HS-27A (cell line): Measurements from ENCODE around the gene WASF2.
"Not testable (repeated sequence)": the region's sequence is repeated elsewhere in the genome, so short reads cannot be mapped to it uniquely, and the experiment has no call there.

Source experiments
- DNase-seq: peaks from one replicate; pipeline ENCODE4 v3.0.0-alpha.2; 2012; ENCODE audit warnings: low read depth, missing footprints

WASF2 gene

DNA sequence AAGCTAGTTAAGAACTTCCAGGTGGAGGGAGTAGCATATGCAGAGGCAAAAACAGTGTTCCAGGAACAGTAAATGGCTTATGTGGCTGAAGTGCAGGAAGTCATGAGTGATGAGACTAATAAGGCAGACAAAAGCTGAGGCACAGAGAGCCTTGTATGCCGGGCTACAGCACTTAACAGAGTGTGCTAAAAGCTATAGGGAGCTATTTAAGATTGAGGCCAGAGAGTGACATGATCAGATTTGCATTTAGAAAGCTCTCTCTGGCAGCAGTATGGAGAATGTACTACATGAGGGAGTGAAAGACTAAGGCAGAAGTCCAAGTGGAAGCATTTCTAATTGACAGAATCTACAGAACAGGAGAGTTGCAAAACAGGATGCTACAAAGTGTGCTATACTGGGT, 38.6 kb downstream of the WASF2 start:
- no peak for DNase-seq

DNA sequence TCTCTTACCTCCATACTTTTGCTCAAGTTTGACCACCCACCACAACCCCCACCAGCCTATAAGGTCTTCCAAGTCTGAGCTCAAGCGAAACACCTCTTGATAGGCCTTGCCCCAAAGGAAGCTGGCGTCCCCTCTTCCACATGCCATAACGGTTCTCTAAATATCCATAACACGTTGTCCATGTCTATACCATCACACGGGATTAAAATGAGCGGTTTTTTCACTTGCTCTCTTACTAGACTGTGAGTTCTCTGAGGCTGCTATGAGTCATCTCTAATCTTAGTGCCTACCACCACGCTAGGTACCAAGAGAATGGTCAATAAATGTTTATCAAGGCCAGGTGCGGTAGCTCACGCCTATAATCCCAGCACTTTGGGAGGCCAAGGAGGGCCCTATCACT, 41.0 kb downstream of the WASF2 start:
- DNase-seq = no peak

DNA sequence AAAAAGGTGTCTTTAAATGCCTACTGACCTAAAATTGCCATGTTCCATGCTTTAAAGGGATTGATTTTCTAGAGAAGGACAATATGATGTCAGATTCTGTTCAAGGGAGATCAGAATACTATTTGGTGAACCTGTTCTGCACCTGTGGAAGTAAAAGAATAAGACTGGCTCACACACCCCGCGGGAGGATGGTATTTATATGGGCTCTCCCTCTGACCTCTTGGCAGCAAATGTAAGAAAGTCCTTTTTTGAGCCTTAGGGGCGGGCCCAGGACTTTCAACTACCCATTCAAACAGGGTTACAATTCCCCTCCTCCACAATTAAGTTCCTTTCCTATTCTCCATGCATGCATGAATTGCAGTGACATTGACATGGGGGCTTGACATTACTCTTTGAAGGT, 42.1 kb downstream of the WASF2 start:
- no peak for DNase-seq

DNA sequence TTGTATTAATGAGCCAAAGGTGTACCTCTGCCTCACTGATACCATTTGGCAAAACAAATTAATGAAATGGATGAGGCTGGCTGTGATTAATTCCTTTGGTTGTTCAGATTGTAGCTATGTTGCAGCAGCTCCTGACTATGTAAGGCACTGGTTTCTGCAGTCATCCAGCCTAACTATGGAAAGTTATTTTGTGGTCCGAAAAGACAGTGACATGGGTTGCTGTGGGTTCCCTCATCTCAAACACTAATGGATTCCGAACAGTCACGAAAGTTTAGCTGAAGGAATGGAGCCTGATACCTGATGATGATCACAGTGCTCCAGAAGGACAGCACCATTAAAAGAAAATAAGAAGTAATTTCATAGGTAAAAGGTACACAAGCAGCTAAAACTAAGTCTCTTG, 42.6 kb downstream of the WASF2 start:
- no peak for DNase-seq

DNA sequence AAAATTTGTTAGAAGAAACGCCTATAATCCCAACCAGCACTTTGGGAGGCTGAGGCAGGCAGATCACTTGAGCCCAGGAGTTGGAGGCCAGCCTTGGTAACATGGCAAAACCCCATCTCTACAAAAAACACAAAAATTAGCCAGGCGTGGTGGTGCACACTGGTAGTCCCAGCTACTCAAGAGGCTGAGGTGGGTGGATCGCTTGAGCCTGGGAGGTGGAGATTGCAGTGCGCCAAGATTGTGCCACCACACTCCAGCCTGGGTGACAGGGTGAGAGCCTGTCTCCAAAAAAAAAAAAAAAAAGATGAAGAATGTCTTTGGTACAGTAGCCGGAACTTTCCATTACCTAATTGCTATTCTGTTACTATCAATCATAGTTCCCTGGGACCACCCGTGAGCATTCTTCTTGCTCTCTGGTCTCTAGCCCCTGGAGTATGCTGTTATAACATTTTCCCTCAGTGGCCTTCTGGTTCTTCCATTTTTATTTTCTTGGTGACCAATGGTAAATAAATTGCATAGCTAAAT, 43.4 kb downstream of the WASF2 start:
- no peak for DNase-seq

DNA sequence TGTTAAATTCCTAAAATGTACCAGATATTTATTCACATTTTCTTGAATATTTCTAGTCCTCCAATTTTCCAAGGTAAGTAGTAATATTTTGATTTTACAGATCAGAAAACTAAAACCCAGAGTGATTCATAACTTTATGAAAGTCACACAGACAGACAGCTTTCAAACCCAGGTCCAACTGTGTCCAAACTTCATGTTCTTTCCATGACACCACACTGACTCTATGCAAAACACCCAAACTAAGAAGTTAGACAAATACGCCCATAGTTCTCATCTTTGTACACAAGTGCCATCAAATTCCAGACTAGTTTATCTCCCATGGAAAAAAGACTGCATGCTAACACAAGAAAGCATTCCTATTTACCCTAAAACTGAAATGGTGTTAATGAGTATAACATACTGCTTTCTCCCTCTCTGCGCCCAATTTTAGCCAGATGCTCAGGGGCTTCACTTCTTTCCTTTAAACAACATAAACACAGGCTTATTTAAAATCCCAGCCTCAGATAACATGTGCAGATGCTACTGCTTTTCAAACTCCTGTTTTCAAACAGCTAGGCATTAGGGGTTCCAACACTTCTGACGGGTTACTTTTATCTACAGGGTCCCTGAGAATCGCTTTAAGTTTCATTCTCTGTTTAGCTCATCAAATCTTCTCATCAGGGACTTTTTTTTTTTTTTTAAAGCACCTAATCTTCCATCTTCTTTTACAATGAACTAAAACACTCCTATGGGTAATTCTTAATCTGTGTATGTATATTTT, 44.6 kb downstream of the WASF2 start:
- DNase-seq = no peak

DNA sequence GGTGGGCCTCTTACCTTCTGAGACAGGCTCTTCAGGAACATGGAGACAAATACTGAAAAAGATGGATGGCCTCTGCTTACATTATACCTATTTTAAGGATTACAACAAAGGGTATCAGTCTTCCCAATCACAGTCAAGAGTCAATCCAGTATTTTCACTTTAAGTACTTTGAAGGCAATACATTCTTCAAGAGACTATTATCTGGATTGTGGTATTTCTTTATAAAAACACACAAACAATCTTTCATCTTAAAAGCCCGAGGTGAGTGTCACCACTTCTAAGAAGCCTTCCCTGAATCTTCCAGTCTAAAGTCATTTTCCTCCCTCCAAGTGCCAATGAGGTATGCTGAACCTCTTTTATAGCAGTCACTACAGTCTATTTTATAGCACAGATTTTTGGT, 45.3 kb downstream of the WASF2 start:
- DNase-seq = no peak

DNA sequence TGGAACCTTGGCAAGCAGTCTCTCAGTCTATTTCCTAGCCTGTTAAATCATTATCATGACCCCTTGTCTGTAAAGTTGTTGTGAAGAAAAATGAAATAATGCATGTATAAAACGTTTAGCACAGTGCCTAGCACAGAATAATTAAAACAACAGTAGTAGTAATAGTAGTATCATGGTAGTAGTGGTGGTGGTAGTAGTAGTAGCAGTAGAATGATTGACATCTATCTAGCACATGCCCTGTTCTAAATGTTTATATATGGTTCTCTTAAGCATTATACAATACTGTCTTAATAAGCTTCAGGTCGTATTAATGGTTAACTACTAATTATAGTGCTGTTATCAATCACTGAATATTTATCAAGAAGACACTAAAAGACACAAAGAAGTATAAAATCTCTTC, 50.8 kb downstream of the WASF2 start:
- DNase-seq = no peak

DNA sequence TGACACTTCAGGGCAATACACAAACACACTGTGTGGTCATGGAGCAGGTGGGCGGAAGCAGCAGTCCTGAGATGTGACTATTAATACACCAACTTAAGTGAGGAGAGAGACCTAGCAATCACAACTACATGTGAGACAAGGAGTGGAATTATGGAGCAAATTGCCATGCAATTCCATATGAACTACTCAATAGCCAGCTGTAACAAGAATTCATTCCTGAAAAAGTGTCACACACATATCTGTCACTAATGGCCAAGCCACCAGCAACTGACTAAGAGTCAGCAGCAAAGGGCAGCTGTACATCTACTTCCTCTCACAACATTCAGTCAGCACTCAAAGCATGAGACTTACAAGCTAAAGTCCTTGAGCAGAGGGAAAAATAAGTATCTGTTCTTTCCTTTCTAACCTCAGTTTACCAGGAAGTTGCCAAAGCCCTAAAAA, 51.3 kb downstream of the WASF2 start:
- no peak for DNase-seq

DNA sequence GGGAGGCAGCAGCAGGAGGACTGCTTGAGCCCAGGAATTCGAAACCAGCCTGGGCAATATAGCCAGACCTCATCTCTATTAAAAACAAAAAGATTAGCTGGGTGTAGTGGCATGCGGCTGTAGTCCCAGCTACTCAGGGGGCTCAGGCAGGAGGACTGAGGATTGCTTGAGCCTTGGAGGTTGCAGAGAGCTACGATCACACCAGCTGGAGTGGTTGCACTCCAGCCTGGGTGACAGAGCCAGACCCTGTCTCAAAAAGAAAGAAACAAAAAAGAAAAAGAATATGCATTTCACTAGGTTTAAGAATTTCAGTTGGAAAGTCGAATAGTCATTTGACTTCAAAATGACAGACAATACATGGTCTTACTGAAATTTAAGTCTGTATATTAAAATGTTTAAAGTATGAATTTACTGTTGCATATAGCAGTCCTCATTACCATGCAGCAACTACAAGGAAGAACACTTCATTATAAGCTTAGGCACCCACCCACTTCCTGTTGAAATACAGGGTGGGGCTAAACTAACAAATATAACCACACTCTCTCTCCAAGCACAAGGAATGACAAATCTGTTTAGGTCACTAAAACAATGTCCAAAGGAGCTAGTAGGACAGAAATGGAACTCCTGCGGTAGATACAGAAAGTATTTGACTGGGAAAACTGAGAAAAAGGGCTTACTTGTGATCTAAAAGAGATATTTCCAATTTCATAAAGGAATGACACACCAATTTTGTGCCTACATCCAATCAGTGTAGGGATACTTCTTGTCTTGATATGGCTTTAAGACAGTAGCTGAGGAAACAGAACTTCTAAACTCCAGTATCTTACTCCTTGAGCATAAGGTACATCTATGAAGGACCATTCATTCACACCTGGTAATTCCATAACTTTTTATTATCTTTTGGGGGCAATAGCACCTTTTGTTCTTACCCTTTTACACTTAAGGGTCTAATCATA, 53.5 kb downstream of the WASF2 start:
- DNase-seq = peak; percentile 39

DNA sequence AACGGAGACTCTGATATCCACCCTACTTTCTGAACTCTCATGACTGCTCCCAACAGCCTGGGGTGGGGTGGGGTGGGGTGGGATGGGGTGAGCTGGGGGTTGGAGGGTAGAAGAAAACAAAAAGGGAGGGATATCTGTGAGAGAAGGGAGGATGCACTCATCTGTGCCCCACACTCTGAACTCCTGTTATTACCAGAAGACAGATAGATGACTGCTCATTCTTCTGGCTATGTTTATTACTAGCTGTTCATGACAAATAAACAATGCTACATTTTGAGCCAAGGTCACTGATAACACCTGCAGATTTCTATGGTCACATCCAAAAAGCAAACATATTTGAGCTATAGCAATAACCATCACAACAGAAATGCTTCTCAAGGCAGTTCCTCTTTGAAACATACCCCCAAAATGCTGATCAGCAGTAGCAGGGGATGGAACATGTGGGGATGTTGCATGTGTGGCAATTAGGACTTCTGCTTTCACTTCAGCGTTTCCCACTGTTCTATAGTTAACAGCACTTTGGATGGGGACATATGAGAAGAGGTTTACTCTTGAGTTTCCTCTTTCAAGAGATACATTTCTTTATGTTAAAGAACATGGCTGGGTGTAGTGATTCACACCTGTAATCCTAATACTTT, 54.3 kb downstream of the WASF2 start:
- DNase-seq = no peak

DNA sequence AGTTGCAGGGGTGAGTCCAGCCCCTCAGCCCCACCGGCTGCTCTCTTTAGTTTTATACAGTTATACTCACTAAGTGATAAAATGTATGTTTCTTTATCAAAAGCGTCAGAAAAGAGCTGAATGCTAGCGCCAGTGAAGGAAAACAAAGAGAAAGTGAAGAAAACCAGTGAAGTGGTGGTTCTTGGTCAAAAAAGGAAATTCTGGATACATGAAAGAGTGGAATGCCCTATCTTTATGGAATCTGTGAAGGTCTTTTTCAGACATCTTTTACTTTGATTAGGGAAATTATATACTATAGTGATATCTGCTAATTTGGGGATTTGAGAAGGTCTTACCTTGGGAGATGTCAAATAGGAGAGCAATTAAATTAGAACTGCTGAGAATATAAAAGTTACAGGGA, 56.3 kb downstream of the WASF2 start:
- DNase-seq = no peak

DNA sequence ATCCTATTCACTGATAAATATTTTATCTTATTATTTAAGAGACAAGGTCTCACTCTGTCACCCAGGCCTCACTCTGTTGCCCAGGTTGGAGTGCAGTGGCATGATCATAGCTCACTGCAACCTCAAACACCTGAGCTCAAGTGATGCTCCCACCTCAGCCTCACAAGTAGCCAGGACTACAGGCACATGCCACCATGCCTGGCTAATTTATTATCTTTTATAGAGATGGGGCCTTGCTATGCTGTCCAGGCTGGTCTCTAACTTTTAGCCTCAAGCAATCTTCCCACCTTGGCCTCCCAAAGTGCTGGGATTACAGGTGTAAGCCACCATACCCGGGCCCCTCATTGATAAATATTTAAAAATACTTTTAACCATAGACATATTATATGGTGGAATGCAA, 57.2 kb downstream of the WASF2 start:
- DNase-seq = not testable (repeated sequence)

DNA sequence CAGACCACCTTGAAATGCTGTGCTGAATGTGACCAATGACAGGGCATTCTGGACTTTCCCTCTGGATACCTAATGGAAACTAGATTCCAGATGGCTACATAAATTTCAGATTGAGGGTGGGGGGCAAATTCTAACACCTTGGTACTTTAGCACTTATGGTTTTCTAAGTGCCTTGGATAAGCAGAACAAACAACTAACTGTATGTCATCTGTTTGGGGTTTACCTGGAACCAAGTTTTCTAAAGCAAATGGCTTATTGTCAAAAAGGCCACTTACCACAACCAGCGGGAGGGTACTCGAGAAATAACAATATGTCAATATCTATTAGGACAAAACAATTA, 58.4 kb downstream of the WASF2 start:
- DNase-seq = no peak

DNA sequence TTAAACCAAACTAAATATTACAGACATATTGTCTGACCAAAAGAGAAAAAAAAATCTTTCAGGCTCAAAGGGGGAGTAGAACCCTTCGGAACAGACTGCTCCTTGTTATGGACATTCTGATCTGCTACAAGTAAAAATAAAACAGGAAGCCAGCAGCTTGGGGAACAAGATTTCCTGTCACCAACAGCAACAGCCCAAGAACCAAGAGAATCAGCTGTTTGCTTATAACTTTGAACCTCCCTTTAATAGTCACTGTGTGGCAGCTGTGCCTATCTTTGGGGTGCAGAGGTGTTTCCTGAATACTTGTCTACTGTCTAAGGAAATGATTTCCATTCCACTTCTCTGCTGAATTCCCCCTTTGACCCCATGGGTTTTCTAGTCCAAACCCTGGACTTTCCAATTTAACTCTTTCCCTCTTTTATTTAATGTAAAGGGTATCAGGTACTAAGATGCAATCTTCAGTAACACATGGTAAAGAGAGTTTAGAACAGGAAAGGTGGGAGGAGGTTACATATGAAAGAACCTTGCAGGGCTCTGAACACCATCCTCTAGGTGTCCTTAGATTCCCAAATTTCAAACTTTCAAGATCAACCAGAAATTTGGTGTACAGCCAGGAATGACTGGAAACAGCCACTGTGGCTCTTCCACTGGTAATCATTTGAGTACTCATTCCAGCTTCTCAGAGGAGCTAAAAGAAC, 58.9 kb downstream of the WASF2 start:
- DNase-seq = no peak

DNA sequence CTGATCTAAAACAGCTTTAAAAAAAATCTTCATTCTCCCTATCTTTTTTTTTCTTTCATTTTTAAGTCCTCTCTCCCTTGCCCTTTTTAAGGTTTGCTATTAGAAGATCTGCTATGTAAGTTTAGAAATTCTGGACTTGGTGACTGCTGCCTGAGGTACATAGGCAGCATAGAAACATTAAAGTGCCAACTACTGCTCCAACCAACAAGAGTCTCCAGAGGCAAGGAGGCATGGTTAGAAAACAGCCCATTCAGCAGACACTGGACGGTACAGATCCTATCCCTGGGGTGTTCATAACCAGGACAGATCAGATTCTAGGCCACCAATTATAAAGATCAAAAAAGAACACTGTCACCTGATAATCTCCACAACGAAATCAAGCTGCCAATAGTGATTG, 60.9 kb downstream of the WASF2 start:
- DNase-seq = no peak

DNA sequence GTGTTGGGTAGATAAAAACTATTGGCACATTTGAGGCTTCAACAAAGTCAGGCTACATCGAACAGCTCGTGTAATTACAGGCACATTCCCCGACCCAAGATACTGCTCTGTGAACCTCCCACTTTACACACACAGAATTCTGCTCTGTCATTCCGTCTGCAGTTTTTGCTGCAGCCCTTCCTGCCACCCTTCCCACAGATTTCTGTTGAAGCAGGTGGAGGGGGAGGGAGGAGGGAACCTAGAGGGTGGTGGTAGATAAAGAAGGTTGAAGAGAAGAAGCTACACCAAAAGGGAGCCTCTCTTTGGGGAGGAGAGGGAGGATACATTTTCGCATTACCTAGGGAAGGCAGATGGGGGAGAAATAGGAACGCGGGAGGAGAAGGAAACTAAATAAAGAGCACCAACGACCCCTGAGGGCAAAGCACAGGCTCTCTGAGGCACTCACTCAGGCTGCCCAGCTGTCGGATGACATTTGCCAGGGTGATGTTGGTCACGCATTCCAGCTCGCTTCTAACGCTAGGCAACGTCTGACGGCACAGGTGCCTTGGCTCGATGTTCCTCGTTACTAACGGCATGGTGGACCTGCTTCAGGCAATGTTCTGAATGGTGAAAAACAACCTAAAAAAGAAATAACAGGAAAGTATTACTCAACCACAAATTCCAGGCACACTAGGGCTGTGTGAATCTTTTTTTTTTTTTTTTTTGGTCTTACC, 61.5 kb downstream of the WASF2 start:
- DNase-seq = no peak

DNA sequence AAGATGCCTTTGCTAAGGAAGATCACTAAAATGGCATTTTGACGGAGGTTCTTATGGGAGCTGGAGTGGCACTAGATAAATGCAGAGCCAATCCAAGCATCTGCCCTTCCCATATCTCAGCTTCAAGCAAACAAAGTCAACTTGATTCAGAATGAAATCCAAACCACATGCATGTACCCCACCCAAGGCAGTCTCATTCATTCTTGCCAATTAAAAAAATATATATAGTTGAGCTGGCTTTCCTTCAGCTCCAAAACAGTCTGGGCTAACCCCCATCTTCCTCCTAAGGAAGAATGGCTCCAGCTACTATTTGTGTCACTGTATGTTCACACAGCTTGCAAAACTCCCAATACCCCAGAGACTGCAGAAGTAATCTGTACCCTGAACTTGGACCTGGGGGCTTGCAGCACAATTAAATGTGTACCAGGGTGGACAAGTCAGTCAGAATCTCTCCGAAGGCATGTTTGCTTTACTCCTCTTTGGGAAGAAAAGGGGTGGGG, 62.1 kb downstream of the WASF2 start:
- DNase-seq = no peak

DNA sequence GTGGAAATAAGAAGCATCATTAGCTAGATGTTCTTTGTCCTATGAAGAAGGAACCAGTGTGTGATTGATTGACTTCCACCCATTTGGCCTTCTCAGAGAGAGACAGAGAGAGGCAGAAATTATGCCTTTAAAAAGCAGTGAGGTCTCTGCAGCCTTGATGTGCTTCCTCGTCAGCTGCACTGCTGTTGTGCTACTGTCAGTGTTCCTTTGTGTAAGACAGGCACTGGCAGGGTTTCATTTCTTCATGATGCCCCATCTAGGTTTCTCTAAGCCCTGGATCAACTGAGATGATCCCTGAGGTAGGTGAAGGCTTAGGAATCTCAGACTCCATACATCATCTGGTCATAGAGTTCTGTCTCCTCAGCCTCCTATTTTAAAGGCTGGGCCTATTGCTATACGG, 62.6 kb downstream of the WASF2 start:
- no peak for DNase-seq

DNA sequence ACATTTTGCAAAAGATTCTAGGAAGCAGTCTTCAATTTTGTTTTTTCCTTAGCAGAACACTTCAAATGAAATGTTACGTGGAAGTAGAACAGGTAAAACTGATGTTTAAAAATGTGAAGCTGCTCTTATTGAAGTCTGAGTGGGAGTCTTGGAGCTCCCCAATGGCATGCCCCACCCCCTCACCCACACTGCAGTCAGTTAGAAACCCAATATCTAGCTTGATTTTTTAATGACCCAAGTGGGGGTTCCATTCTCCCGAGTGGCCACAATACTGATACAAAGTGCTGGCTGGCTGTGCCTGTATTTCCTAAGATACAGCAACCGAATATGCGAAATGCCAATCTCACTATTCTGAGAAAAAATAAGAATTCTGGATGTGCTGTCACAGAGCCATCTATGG, 66.3 kb downstream of the WASF2 start:
- no peak for DNase-seq
